ENCODE results near the gene TYW5. TPM values are rescaled to one million over a fixed set of nuclear protein-coding genes. Genes with fewer than 3 reads are reported as not detected.

Gene TYW5
- total RNA-seq, 1 experiment from 2014 or later = 13.5 TPM

DNA sequence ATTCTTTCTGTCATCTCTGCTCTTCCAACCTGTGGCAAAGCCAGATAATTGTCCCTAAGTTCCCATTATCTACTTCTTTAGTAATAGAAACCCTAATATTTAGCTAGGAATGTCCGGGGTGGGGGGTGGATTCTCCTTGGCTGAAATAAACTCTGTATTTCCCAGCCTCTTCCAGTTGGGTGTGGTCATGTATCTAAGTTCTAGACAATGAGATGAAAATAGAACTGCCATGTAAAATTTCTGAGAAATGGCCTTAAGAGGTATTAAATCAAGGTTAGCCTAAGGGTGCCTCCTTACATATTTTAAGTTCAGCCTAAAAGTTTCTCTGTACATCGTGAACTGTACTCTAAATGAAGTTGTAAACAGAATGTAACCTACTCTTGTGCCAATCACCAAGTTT lies 39.6 kb upstream of the TYW5 start:
- no peak overlapping the region for H3K4me3 Mint-ChIP-seq
- H3K9me3 Mint-ChIP-seq = peaks cover 27% of the 10 kb centered on the region
- DNase-seq (ENCODE audit: low spot score) = no peak
- ChIA-PET POLR2A (no interaction called here), CTCF (interaction anchor here (0.9 kb wide), 1 partner anchor 9 kb away, joined by 3 read pairs; no protein-coding TSS in a partner anchor)
- H3K27ac Mint-ChIP-seq = no peak overlapping the region
- ATAC-seq = no peak
- H3K27me3 Mint-ChIP-seq (ENCODE audit: low read depth) = peaks cover 4% of the 10 kb centered on the region; the same call in 1 of the 2 replicates
- no peaks in the 10 kb centered on the region for H3K4me1 Mint-ChIP-seq
- TF ChIP-seq CBFB (CRISPR knock-in tag; IDR thresholded peaks at IDR 0.05; ENCODE audit: low read depth) = no peak
- TF ChIP-seq, protein P1, sequence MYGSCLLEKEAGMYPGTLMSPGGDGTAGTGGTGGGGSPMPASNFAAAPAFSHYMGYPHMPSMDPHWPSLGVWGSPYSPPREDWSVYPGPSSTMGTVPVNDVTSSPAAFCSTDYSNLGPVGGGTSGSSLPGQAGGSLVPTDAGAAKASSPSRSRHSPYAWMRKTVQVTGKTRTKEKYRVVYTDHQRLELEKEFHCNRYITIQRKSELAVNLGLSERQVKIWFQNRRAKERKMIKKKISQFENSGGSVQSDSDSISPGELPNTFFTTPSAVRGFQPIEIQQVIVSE (CRISPR knock-in tag; IDR thresholded peaks at IDR 0.05; ENCODE audit: borderline replicate concordance) = no peak
- TF ChIP-seq RORB (CRISPR knock-in tag; IDR thresholded peaks at IDR 0.05) = no peak
- no peak for TF ChIP-seq TEAD4 (CRISPR knock-in tag; IDR thresholded peaks at IDR 0.05)
- TF ChIP-seq ZNF121 (CRISPR knock-in tag; IDR thresholded peaks at IDR 0.05) = no peak
- no peak for TF ChIP-seq TEAD1 (CRISPR knock-in tag; IDR thresholded peaks at IDR 0.05)
- no peak for TF ChIP-seq FOXP1 (CRISPR knock-in tag; IDR thresholded peaks at IDR 0.05; ENCODE audit: borderline replicate concordance)
- no peak for TF ChIP-seq NFYB (CRISPR knock-in tag; conservative IDR thresholded peaks at IDR 0.05; ENCODE audit: low read depth)
- TF ChIP-seq, protein P2, sequence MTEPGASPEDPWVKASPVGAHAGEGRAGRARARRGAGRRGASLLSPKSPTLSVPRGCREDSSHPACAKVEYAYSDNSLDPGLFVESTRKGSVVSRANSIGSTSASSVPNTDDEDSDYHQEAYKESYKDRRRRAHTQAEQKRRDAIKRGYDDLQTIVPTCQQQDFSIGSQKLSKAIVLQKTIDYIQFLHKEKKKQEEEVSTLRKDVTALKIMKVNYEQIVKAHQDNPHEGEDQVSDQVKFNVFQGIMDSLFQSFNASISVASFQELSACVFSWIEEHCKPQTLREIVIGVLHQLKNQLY (CRISPR knock-in tag; IDR thresholded peaks at IDR 0.05) = no peak
- TF ChIP-seq, protein P3, sequence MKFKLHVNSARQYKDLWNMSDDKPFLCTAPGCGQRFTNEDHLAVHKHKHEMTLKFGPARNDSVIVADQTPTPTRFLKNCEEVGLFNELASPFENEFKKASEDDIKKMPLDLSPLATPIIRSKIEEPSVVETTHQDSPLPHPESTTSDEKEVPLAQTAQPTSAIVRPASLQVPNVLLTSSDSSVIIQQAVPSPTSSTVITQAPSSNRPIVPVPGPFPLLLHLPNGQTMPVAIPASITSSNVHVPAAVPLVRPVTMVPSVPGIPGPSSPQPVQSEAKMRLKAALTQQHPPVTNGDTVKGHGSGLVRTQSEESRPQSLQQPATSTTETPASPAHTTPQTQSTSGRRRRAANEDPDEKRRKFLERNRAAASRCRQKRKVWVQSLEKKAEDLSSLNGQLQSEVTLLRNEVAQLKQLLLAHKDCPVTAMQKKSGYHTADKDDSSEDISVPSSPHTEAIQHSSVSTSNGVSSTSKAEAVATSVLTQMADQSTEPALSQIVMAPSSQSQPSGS (CRISPR knock-in tag; IDR thresholded peaks at IDR 0.05; ENCODE audit: borderline replicate concordance, low read depth) = no peak
- no peak for TF ChIP-seq ZNF317 (CRISPR knock-in tag; IDR thresholded peaks at IDR 0.05; ENCODE audit: borderline replicate concordance, low read depth)
- TF ChIP-seq PRRX2 (CRISPR knock-in tag; IDR thresholded peaks at IDR 0.05) = no peak
- no peak for TF ChIP-seq ZNF219 (CRISPR knock-in tag; IDR thresholded peaks at IDR 0.05; ENCODE audit: borderline replicate concordance)
- TF ChIP-seq ZNF232 (CRISPR knock-in tag; IDR thresholded peaks at IDR 0.05) = no peak
- no peak for TF ChIP-seq RELA (CRISPR knock-in tag; IDR thresholded peaks at IDR 0.05; ENCODE audit: borderline replicate concordance)
- TF ChIP-seq ETV6 (CRISPR knock-in tag; IDR thresholded peaks at IDR 0.05) = no peak
- no peak for TF ChIP-seq ESRRA (CRISPR knock-in tag; IDR thresholded peaks at IDR 0.05; ENCODE audit: borderline replicate concordance)
- TF ChIP-seq MXD4 (CRISPR knock-in tag; IDR thresholded peaks at IDR 0.05; ENCODE audit: borderline replicate concordance) = no peak
- TF ChIP-seq GABPB1 (CRISPR knock-in tag; IDR thresholded peaks at IDR 0.05) = no peak
- TF ChIP-seq, protein P4, sequence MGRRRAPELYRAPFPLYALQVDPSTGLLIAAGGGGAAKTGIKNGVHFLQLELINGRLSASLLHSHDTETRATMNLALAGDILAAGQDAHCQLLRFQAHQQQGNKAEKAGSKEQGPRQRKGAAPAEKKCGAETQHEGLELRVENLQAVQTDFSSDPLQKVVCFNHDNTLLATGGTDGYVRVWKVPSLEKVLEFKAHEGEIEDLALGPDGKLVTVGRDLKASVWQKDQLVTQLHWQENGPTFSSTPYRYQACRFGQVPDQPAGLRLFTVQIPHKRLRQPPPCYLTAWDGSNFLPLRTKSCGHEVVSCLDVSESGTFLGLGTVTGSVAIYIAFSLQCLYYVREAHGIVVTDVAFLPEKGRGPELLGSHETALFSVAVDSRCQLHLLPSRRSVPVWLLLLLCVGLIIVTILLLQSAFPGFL (CRISPR knock-in tag; IDR thresholded peaks at IDR 0.05; ENCODE audit: borderline replicate concordance) = no peak
- H3K36me3 Mint-ChIP-seq = no peaks in the 10 kb centered on the region

DNA sequence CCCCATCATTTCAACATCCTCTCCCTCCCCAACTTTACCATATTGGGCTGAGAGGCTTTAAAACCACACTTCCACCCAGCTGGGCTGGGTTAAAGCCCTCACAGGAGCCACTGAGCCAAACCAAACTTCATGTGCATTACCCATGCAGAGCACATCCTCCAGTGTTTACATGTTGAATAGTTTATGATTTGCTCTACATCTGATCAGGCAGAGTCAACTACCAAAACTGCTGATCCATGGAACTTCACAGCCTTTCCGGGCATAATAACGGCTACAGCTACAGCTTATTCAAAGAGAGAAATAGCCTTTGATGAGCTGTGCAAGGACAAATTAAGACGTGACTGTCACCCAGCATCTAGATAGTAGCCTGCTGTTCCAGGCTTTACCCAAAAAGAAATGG lies 39.1 kb upstream of the TYW5 start:
- Mint-ChIP-seq H3K9me3 (peaks cover 27% of the 10 kb centered on the region), H3K36me3 (no peaks in the 10 kb centered on the region), H3K27me3 (ENCODE audit: low read depth) (peaks cover 4% of the 10 kb centered on the region; the same call in 1 of the 2 replicates), H3K27ac (no peak overlapping the region), H3K4me1 (no peaks in the 10 kb centered on the region), H3K4me3 (no peak overlapping the region)
- CTCF ChIA-PET = interaction anchor here (0.9 kb wide), 1 partner anchor 9 kb away, joined by 3 read pairs; no protein-coding TSS in a partner anchor
- no peak for ATAC-seq
- DNase-seq (ENCODE audit: low spot score) = no peak
- POLR2A ChIA-PET = no interaction called here
- TF ChIP-seq RORB (CRISPR knock-in tag; IDR thresholded peaks at IDR 0.05) = no peak
- TF ChIP-seq, protein P5, sequence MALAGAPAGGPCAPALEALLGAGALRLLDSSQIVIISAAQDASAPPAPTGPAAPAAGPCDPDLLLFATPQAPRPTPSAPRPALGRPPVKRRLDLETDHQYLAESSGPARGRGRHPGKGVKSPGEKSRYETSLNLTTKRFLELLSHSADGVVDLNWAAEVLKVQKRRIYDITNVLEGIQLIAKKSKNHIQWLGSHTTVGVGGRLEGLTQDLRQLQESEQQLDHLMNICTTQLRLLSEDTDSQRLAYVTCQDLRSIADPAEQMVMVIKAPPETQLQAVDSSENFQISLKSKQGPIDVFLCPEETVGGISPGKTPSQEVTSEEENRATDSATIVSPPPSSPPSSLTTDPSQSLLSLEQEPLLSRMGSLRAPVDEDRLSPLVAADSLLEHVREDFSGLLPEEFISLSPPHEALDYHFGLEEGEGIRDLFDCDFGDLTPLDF (CRISPR knock-in tag; IDR thresholded peaks at IDR 0.05) = no peak
- no peak for TF ChIP-seq NFE2L1 (CRISPR knock-in tag; IDR thresholded peaks at IDR 0.05)
- TF ChIP-seq NR3C1 (CRISPR knock-in tag; conservative IDR thresholded peaks at IDR 0.05; ENCODE audit: low read depth) = no peak
- TF ChIP-seq IRF2 (CRISPR knock-in tag; IDR thresholded peaks at IDR 0.05; ENCODE audit: borderline replicate concordance, low read depth) = no peak
- TF ChIP-seq CREB1 (CRISPR knock-in tag; IDR thresholded peaks at IDR 0.05) = no peak
- TF ChIP-seq, protein P6, sequence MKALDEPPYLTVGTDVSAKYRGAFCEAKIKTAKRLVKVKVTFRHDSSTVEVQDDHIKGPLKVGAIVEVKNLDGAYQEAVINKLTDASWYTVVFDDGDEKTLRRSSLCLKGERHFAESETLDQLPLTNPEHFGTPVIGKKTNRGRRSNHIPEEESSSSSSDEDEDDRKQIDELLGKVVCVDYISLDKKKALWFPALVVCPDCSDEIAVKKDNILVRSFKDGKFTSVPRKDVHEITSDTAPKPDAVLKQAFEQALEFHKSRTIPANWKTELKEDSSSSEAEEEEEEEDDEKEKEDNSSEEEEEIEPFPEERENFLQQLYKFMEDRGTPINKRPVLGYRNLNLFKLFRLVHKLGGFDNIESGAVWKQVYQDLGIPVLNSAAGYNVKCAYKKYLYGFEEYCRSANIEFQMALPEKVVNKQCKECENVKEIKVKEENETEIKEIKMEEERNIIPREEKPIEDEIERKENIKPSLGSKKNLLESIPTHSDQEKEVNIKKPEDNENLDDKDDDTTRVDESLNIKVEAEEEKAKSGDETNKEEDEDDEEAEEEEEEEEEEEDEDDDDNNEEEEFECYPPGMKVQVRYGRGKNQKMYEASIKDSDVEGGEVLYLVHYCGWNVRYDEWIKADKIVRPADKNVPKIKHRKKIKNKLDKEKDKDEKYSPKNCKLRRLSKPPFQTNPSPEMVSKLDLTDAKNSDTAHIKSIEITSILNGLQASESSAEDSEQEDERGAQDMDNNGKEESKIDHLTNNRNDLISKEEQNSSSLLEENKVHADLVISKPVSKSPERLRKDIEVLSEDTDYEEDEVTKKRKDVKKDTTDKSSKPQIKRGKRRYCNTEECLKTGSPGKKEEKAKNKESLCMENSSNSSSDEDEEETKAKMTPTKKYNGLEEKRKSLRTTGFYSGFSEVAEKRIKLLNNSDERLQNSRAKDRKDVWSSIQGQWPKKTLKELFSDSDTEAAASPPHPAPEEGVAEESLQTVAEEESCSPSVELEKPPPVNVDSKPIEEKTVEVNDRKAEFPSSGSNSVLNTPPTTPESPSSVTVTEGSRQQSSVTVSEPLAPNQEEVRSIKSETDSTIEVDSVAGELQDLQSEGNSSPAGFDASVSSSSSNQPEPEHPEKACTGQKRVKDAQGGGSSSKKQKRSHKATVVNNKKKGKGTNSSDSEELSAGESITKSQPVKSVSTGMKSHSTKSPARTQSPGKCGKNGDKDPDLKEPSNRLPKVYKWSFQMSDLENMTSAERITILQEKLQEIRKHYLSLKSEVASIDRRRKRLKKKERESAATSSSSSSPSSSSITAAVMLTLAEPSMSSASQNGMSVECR (CRISPR knock-in tag; IDR thresholded peaks at IDR 0.05; ENCODE audit: borderline replicate concordance) = no peak
- TF ChIP-seq SOX15 (CRISPR knock-in tag; IDR thresholded peaks at IDR 0.05) = no peak
- TF ChIP-seq NR1H2 (CRISPR knock-in tag; IDR thresholded peaks at IDR 0.05) = no peak

Data from WTC11 (cell line).